OCI-LY3 (cell line): ENCODE results near the gene MAP4K2.

Experiments
- H2AFZ ChIP-seq: fragments of 200-600, 300-600 bp; shearing (Covaris generic); 2 replicates; pipeline ENCODE4 v1.6.0; 2014; ENCODE audit warnings: antibody characterized with exemption, low read depth, low read length
- H3K27ac ChIP-seq: fragments of 200-600, 300-600 bp; sonication (generic); 2 replicates; pipeline ENCODE4 v1.5.1; 2014; ENCODE audit warnings: mild to moderate bottlenecking, low read length, moderate library complexity, mixed read lengths
- H3K27me3 ChIP-seq: fragments of 200-600, 300-600 bp; sonication (generic); 2 replicates; pipeline ENCODE4 v1.6.1; 2014; ENCODE audit warnings: low read depth, low read length, mixed read lengths
- H3K36me3 ChIP-seq: fragments of 200-600, 300-600 bp; sonication (generic); replicated peaks from 2 replicates; pipeline ENCODE3; 2014; ENCODE audit warnings: low read depth, low read length, mixed read lengths
- H3K4me1 ChIP-seq: fragments of 300-600, 200-600 bp; sonication (generic); 2 replicates; pipeline ENCODE4 v1.6.1; 2014; ENCODE audit warnings: low read length, mixed read lengths
- H3K4me2 ChIP-seq: fragments of 200-600, 300-600 bp; sonication (generic); 2 replicates; pipeline ENCODE4 v1.6.1; 2014; ENCODE audit warnings: low read length, mixed read lengths
- H3K4me3 ChIP-seq: fragments of 300-600, 200-600 bp; sonication (generic); 2 replicates; pipeline ENCODE4 v1.5.1; 2014; ENCODE audit warnings: antibody characterized with exemption, mild to moderate bottlenecking, low read length, moderate library complexity
- H3K79me2 ChIP-seq: fragments of 300-600, 200-600 bp; shearing (Covaris generic); 2 replicates; pipeline ENCODE4 v1.6.1; 2014; ENCODE audit warnings: mild to moderate bottlenecking, low read length, mixed read lengths
- H3K9ac ChIP-seq: fragments of 300-600, 200-600 bp; shearing (Covaris generic); 2 replicates; pipeline ENCODE4 v1.6.0; 2014; ENCODE audit warnings: mild to moderate bottlenecking, low read length, moderate library complexity
- H3K9me3 ChIP-seq: fragments of 200-600, 300-600 bp; shearing (Covaris generic); 2 replicates; pipeline ENCODE4 v1.6.1; 2014; ENCODE audit warnings: low read length, mixed read lengths; ENCODE audit not compliant: insufficient read depth
- H4K20me1 ChIP-seq: fragments of 200-600, 300-600 bp; sonication (generic); 2 replicates; pipeline ENCODE4 v1.6.1; 2016; ENCODE audit warnings: low read length, mixed read lengths; ENCODE audit not compliant: insufficient read depth
- EZH2phosphoT487 ChIP-seq: fragments of 200-600 bp; shearing (Covaris generic); IDR thresholded peaks from 2 replicates; pipeline ENCODE4 v1.6.1; 2018; ENCODE audit warnings: antibody characterized with exemption, mixed run types, low read depth
- TF ChIP-seq, protein P1 (sequence below): fragments of 200-600, 300-600 bp; sonication (generic); IDR thresholded peaks from 2 replicates; pipeline ENCODE4 v1.5.1; 2014; ENCODE audit warnings: antibody characterized with exemption, low read length, low read depth

The MAP4K2 gene

DNA sequence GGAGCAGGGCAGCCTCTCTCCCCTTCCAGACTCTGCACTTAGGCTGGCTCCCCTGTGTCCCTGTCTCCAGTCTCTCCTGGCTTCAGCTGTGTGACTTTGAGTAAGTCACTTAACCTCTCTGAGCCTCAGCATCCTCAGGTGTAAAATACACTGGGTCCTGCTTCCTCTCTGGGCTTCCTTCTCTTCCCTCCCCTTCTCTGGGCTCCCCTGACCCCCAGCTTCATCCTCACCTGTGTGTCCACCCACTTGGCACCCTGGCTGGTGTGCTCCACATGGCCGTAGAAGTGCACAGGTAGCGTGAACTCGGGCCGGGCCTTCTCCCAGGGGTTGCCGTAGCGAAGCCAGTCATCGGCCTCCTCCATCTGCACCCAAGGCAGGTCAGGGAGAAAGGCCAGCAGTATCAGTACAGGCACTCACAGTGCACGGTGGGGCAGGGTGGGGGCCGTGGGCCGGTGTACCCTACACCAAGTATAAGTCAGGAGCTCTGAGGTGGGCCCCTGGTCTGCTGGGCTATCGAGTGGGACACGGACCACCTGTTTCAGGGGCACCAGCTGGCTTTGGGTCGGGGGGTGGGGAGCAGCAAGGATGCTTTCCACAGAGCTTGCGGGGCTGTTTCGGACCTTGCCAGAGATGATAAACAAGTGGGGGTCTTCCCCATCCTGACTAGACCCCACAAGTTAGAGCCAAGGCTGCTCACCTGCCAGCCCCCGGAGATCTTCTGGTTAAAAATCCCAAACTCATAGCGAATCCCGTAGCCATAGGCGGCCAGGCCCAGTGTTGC lies 45.3 kb downstream of the MAP4K2 start:
- Histone ChIP-seq H3K9me3 (no peaks in the 10 kb centered on the region), H3K27ac (no peak overlapping the region), H3K79me2 (no peaks in the 10 kb centered on the region), H3K4me1 (no peaks in the 10 kb centered on the region), H3K9ac (no peak overlapping the region), H3K36me3 (peaks cover 7% of the 10 kb centered on the region), H3K4me2 (no peak overlapping the region), H2AFZ (no peak overlapping the region), H3K27me3 (no peaks in the 10 kb centered on the region), H3K4me3 (no peak overlapping the region), H4K20me1 (peaks cover 13% of the 10 kb centered on the region)
- no peak for TF ChIP-seq EZH2phosphoT487
- TF ChIP-seq, protein P1, sequence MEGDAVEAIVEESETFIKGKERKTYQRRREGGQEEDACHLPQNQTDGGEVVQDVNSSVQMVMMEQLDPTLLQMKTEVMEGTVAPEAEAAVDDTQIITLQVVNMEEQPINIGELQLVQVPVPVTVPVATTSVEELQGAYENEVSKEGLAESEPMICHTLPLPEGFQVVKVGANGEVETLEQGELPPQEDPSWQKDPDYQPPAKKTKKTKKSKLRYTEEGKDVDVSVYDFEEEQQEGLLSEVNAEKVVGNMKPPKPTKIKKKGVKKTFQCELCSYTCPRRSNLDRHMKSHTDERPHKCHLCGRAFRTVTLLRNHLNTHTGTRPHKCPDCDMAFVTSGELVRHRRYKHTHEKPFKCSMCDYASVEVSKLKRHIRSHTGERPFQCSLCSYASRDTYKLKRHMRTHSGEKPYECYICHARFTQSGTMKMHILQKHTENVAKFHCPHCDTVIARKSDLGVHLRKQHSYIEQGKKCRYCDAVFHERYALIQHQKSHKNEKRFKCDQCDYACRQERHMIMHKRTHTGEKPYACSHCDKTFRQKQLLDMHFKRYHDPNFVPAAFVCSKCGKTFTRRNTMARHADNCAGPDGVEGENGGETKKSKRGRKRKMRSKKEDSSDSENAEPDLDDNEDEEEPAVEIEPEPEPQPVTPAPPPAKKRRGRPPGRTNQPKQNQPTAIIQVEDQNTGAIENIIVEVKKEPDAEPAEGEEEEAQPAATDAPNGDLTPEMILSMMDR: no peak

DNA sequence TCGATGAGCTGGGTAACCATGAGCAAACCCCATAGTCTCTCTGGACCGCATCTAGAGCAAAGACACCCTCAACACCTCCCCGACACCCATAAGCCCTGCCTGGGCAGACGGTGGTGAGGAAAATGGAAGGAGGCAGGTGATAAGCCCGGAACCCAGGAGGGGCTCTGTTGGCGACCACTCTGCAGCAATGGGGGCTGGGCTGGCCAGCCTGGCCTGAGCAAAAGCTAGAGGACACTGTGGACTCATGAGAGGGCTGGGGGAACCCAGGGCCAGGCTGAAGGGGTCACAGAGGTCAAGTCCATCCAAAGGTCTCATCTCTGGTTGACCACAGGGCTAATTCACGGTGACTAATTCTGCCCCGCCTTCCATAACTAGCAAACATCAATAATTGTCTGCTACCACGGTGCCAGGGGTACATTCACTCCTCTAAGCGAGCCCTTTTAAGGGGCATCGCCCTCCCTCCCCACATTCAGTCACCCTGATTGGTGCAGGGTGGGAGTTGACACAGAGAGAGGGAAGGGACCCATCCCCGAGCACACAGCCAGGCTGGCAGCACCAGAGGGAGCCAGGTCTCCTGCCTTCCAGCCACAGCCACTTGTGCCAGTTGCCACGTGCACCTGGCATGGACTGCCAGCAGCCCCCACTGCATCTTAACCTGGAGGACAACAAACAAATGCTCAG lies 47.2 kb downstream of the MAP4K2 start:
- peaks cover 4% of the 10 kb centered on the region; the same call in 1 of the 2 replicates for H4K20me1 ChIP-seq
- H3K79me2 ChIP-seq: no peaks in the 10 kb centered on the region
- H3K36me3 ChIP-seq: no peaks in the 10 kb centered on the region
- H3K4me3 ChIP-seq: no peak overlapping the region
- no peak overlapping the region for H3K9ac ChIP-seq
- no peaks in the 10 kb centered on the region for H3K4me1 ChIP-seq
- H3K27me3 ChIP-seq: no peaks in the 10 kb centered on the region
- no peaks in the 10 kb centered on the region for H3K9me3 ChIP-seq
- no peak overlapping the region for H3K27ac ChIP-seq
- no peak for TF ChIP-seq EZH2phosphoT487
- TF ChIP-seq, protein P1: no peak
- no peak overlapping the region for H3K4me2 ChIP-seq
- H2AFZ ChIP-seq: no peak overlapping the region

DNA sequence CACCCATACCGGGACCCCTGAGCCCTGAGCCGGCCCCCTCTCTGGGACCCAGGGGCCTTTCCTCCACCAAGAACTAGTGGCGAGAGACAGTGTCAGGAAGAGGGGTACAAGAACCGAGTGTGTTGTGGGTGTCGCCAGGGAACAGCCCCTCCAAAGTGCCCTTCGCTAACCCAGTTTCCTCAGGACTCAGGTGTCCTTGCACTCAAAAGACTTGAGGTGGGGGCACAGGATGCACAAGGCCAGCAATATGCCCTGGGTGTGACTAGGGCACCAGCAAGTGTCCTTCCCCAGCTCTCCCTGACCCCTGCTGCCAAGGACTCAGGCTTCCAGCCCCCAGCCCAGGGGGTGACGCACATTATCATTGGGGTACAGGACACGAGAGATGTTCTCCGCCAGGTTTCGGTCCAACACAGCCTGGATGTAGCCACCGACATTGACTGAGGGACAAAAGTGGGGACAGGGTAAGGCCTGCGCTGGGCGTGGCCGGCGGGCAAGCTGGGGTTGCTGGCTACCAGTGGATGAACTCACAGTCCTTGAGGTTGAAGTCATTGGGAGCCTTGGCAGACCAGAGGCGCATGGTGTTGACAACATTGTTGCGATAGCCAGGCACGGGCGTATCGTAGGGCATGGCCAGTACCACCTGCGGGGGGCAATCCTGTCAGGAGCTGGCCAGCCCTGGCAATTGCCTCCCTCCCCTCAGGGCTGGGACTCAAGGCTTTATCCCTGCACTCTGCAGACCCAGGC lies 47.9 kb downstream of the MAP4K2 start:
- Histone ChIP-seq H3K27me3 (no peaks in the 10 kb centered on the region), H4K20me1 (no peaks in the 10 kb centered on the region), H3K9ac (no peak overlapping the region), H3K4me3 (no peak overlapping the region), H3K4me1 (peaks cover 7% of the 10 kb centered on the region), H3K4me2 (no peak overlapping the region), H3K79me2 (no peaks in the 10 kb centered on the region), H3K27ac (no peak overlapping the region), H3K9me3 (no peaks in the 10 kb centered on the region), H3K36me3 (peaks cover 2% of the 10 kb centered on the region), H2AFZ (no peak overlapping the region)
- TF ChIP-seq, protein P1: no peak
- TF ChIP-seq EZH2phosphoT487: no peak
